SK-N-SH (cell line): ENCODE measurements around the gene ATIC. TPM values are rescaled to one million over a fixed set of nuclear protein-coding genes. Genes with fewer than 3 reads are reported as not detected.

ENCODE experiments used
- CTCF ChIA-PET: fragments of 300-600, 350-600 bp; formaldehyde crosslinking; extraction: SDS; loops from one replicate; lab custom pipeline; 2021; lab: Yijun Ruan, JAX
- POLR2A ChIA-PET: fragments of 350-600 bp; sonication (Branson Sonifier 250); formaldehyde crosslinking; extraction: SDS; loops from one replicate; lab custom pipeline; 2020; ENCODE audit warnings: antibody characterized with exemption, inconsistent platforms; lab: Yijun Ruan, JAX
- DNase-seq: peaks from one replicate; pipeline ENCODE4 v3.0.0; 2012
- H2AFZ ChIP-seq: fragments of 200-600 bp; sonication (generic); 2 replicates; pipeline ENCODE4 v1.8.1; 2016; ENCODE audit warnings: antibody characterized with exemption, mild to moderate bottlenecking, low read depth
- H3F3A ChIP-seq: fragments of 200-600 bp; sonication (generic); replicated peaks from 2 replicates; pipeline ENCODE3; 2016; ENCODE audit warnings: antibody characterized with exemption, mild to moderate bottlenecking; ENCODE audit not compliant: insufficient read depth
- H3K27ac ChIP-seq, 2 experiments: fragments of 200-500 bp in 1 of 2; fragments of 200-600 bp in 1 of 2; sonication (Bioruptor generic) in 1 of 2; sonication (generic), shearing (Covaris generic) in 1 of 2; 2 replicates each; pipeline versions ENCODE4 v1.5.1 to v1.6.1; 2014 to 2016; ENCODE audit warnings: low read depth in 2 of 2, inconsistent platforms in 1 of 2, low read length in 1 of 2, mild to moderate bottlenecking in 1 of 2, mixed read lengths in 1 of 2
- H3K27me3 ChIP-seq: fragments of 200-600 bp; sonication (generic), shearing (Covaris generic); 2 replicates; pipeline ENCODE4 v1.6.1; 2016; ENCODE audit warnings: mixed run types; ENCODE audit not compliant: insufficient read depth
- H3K36me3 ChIP-seq, 2 experiments: fragments of 200-500 bp in 1 of 2; fragments of 200-600 bp in 1 of 2; sonication (Bioruptor generic) in 1 of 2; sonication (generic) in 1 of 2; replicated peaks in 1 of 2; 2 replicates each; pipeline versions ENCODE3 to v1.5.1; 2014 to 2016; ENCODE audit warnings: low read length in 1 of 2, mild to moderate bottlenecking in 1 of 2; ENCODE audit not compliant: insufficient read depth in 2 of 2, control insufficient read depth in 1 of 2
- H3K4me1 ChIP-seq, 2 experiments: fragments of 200-500 bp in 1 of 2; fragments of 200-600 bp in 1 of 2; sonication (Bioruptor generic) in 1 of 2; sonication (generic), shearing (Covaris generic) in 1 of 2; 2 replicates each; pipeline versions ENCODE4 v1.5.1 to v1.6.1; 2014 to 2016; ENCODE audit warnings: low read depth in 1 of 2, low read length in 1 of 2, mixed run types in 1 of 2; ENCODE audit not compliant: insufficient read depth in 2 of 2, control insufficient read depth in 1 of 2
- H3K4me2 ChIP-seq: fragments of 200-600 bp; sonication (generic), shearing (Covaris generic); 2 replicates; pipeline ENCODE4 v1.6.1; 2017; ENCODE audit warnings: mixed run types
- H3K4me3 ChIP-seq, 2 experiments: fragments of 200-500 bp in 1 of 2; fragments of 200-600 bp in 1 of 2; sonication (Bioruptor generic) in 1 of 2; sonication (generic), shearing (Covaris generic) in 1 of 2; 2 replicates each; pipeline versions ENCODE4 v1.5.1 to v1.8.1; 2014 to 2016; ENCODE audit warnings: low read depth in 2 of 2, inconsistent platforms in 1 of 2, low read length in 1 of 2, mild to moderate bottlenecking in 1 of 2, mixed read lengths in 1 of 2, moderate library complexity in 1 of 2
- H3K79me2 ChIP-seq: fragments of 200-600 bp; sonication (generic); 2 replicates; pipeline ENCODE4 v1.8.1; 2017; ENCODE audit warnings: mild to moderate bottlenecking; ENCODE audit not compliant: insufficient read depth
- H3K9ac ChIP-seq: fragments of 200-600 bp; sonication (generic); 2 replicates; pipeline ENCODE4 v1.6.1; 2017; ENCODE audit warnings: mixed run types
- H3K9me2 ChIP-seq: fragments of 200-600 bp; sonication (generic); 2 replicates; pipeline ENCODE4 v1.6.1; 2017; ENCODE audit warnings: mixed run types
- H3K9me3 ChIP-seq: fragments of 200-600 bp; sonication (generic); 2 replicates; pipeline ENCODE4 v1.6.1; 2017; ENCODE audit warnings: mixed run types, mild to moderate bottlenecking, moderate library complexity
- H4K20me1 ChIP-seq: fragments of 200-600 bp; sonication (generic); 2 replicates; pipeline ENCODE4 v1.6.1; 2017; ENCODE audit warnings: mild to moderate bottlenecking, mixed run types; ENCODE audit not compliant: insufficient read depth
- ELF1 ChIP-seq: IDR thresholded peaks from 2 replicates; pipeline ENCODE4 v1.4.0; 2012
- EP300 ChIP-seq, 2 experiments: IDR thresholded peaks; 2 replicates each; pipeline versions ENCODE4 v1.4.0 to v1.6.1; 2012; ENCODE audit warnings: borderline replicate concordance in 1 of 2, low read depth in 1 of 2, low read length in 1 of 2
- FOSL2 ChIP-seq: IDR thresholded peaks from 2 replicates; pipeline ENCODE4 v1.4.0; 2012; ENCODE audit warnings: low read depth, mild to moderate bottlenecking, moderate library complexity, borderline replicate concordance
- GABPA ChIP-seq: IDR thresholded peaks from 2 replicates; pipeline ENCODE4 v1.4.0; 2012; ENCODE audit warnings: low read depth, mild to moderate bottlenecking
- GATA2 ChIP-seq: sonication (generic); formaldehyde crosslinking; IDR thresholded peaks from 2 replicates; pipeline ENCODE4 v1.5.0; 2020; ENCODE audit warnings: mild to moderate bottlenecking, missing genetic modification reagents
- JUND ChIP-seq: IDR thresholded peaks from 2 replicates; pipeline ENCODE4 v1.4.0; 2012
- RAD21 ChIP-seq: IDR thresholded peaks from 2 replicates; pipeline ENCODE4 v1.6.1; 2012; ENCODE audit warnings: mild to moderate bottlenecking, low read length
- RFX5 ChIP-seq: IDR thresholded peaks from 2 replicates; pipeline ENCODE4 v1.6.1; 2012; ENCODE audit warnings: mild to moderate bottlenecking, improper control_type of control experiment, low read length
- SIN3A ChIP-seq: IDR thresholded peaks from 2 replicates; pipeline ENCODE4 v1.6.1; 2012; ENCODE audit warnings: low read depth, mild to moderate bottlenecking, low read length, moderate library complexity, borderline replicate concordance
- TCF12 ChIP-seq: IDR thresholded peaks from 2 replicates; pipeline ENCODE4 v1.4.0; 2012
- YY1 ChIP-seq: IDR thresholded peaks from 2 replicates; pipeline ENCODE4 v1.4.0; 2012; ENCODE audit warnings: low read depth, mild to moderate bottlenecking
- WGBS: methylation state at CpG from one replicate; pipeline ENCODE4 v1.1.6; 2017; ENCODE audit warnings: low lambda C conversion rate; 5-methylcytosine and 5-hydroxymethylcytosine counted together
- polyA plus RNA-seq, 3 experiments: library from polyadenylated mRNA; depleted of rRNA; stranded (reverse); fragments of >200 nt; gene quantifications; 2 replicates each; pipeline ENCODE4 v1.2.3, GENCODE V29; 2012
- TF ChIP-seq, protein P1 (sequence below): IDR thresholded peaks from 2 replicates; pipeline ENCODE4 v1.4.0; 2012; ENCODE audit warnings: low read depth, borderline replicate concordance
- TF ChIP-seq, protein P2 (sequence below): IDR thresholded peaks from 2 replicates; pipeline ENCODE4 v1.6.1; 2012; ENCODE audit warnings: mild to moderate bottlenecking, low read depth, low read length, moderate library complexity
- TF ChIP-seq, protein P3 (sequence below): fragments of 150-350 bp; IDR thresholded peaks from 2 replicates; pipeline ENCODE4 v1.6.1; 2017; ENCODE audit warnings: antibody characterized with exemption, low read length, low read depth, borderline replicate concordance
- TF ChIP-seq, protein P4 (sequence below): IDR thresholded peaks from 2 replicates; pipeline ENCODE4 v1.4.0; 2012; ENCODE audit warnings: low read depth
- TF ChIP-seq, protein P5 (sequence below): IDR thresholded peaks from 2 replicates; pipeline ENCODE4 v1.4.0; 2012; ENCODE audit warnings: low read depth, borderline replicate concordance

Gene ATIC
- polyA plus RNA-seq, 1 of the 3 experiments (the other 2 are of a cell fraction), result 108 TPM

DNA sequence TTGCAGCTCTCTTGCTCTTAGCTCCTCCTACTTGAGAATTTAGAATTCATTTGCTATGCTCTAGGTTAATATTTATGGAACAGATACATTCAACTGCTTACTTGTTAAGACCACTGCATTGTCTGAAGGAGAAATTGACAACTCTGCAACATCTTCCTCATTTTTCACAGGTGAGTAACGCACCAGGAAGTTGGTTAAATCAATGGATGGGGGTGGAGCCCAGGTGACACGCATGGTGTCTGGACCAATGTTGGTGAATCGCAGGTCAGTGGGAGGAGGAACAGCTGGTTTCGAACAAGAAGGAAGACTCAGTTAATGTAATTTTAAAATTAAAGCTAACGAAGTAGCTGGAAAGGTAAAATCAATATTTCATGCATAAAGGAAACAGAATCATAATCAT is 79.7 kb downstream of the ATIC start:
- Histone ChIP-seq H3K9ac (no peak overlapping the region), H3K4me1 (no peaks in the 10 kb centered on the region), H3K9me2 (no peaks in the 10 kb centered on the region), H3F3A (peaks cover 94% of the 10 kb centered on the region), H3K36me3 (peaks cover 65 to 100% of the 10 kb centered on the region in 2 experiments), H4K20me1 (peaks cover 52% of the 10 kb centered on the region), H3K27ac (peak overlapping the region in 1 of 2 experiments; percentile 42; a peak in 1 of 4 replicates), H3K4me2 (no peak overlapping the region), H3K27me3 (no peaks in the 10 kb centered on the region), H3K79me2 (peaks cover 66% of the 10 kb centered on the region), H3K9me3 (no peaks in the 10 kb centered on the region), H3K4me3 (no peak overlapping the region), H2AFZ (no peak overlapping the region)
- CTCF ChIA-PET, result interaction anchor here (0.7 kb wide), 1 partner anchor 227 kb away, joined by 3 read pairs; no protein-coding TSS in a partner anchor
- DNase-seq, result no peak
- POLR2A ChIA-PET, result no interaction called here
- TF ChIP-seq TCF12 (no peak), GABPA (no peak), RAD21 (no peak), RFX5 (no peak), ELF1 (no peak), FOSL2 (no peak), GATA2 (CRISPR knock-in tag) (no peak), YY1 (no peak), EP300 (IDR thresholded peaks at IDR 0.05; ENCODE audit: borderline replicate concordance in 1 of 2, low read depth in 1 of 2, low read length in 1 of 2) (no peak), JUND (no peak)
- TF ChIP-seq, protein P1, sequence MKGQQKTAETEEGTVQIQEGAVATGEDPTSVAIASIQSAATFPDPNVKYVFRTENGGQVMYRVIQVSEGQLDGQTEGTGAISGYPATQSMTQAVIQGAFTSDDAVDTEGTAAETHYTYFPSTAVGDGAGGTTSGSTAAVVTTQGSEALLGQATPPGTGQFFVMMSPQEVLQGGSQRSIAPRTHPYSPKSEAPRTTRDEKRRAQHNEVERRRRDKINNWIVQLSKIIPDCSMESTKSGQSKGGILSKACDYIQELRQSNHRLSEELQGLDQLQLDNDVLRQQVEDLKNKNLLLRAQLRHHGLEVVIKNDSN, result no peak
- TF ChIP-seq, protein P2, sequence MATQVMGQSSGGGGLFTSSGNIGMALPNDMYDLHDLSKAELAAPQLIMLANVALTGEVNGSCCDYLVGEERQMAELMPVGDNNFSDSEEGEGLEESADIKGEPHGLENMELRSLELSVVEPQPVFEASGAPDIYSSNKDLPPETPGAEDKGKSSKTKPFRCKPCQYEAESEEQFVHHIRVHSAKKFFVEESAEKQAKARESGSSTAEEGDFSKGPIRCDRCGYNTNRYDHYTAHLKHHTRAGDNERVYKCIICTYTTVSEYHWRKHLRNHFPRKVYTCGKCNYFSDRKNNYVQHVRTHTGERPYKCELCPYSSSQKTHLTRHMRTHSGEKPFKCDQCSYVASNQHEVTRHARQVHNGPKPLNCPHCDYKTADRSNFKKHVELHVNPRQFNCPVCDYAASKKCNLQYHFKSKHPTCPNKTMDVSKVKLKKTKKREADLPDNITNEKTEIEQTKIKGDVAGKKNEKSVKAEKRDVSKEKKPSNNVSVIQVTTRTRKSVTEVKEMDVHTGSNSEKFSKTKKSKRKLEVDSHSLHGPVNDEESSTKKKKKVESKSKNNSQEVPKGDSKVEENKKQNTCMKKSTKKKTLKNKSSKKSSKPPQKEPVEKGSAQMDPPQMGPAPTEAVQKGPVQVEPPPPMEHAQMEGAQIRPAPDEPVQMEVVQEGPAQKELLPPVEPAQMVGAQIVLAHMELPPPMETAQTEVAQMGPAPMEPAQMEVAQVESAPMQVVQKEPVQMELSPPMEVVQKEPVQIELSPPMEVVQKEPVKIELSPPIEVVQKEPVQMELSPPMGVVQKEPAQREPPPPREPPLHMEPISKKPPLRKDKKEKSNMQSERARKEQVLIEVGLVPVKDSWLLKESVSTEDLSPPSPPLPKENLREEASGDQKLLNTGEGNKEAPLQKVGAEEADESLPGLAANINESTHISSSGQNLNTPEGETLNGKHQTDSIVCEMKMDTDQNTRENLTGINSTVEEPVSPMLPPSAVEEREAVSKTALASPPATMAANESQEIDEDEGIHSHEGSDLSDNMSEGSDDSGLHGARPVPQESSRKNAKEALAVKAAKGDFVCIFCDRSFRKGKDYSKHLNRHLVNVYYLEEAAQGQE, result no peak
- TF ChIP-seq, protein P3, sequence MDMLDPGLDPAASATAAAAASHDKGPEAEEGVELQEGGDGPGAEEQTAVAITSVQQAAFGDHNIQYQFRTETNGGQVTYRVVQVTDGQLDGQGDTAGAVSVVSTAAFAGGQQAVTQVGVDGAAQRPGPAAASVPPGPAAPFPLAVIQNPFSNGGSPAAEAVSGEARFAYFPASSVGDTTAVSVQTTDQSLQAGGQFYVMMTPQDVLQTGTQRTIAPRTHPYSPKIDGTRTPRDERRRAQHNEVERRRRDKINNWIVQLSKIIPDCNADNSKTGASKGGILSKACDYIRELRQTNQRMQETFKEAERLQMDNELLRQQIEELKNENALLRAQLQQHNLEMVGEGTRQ, result no peak
- WGBS, result 95% methylated on average over 5 of the region's 5 CpGs

DNA sequence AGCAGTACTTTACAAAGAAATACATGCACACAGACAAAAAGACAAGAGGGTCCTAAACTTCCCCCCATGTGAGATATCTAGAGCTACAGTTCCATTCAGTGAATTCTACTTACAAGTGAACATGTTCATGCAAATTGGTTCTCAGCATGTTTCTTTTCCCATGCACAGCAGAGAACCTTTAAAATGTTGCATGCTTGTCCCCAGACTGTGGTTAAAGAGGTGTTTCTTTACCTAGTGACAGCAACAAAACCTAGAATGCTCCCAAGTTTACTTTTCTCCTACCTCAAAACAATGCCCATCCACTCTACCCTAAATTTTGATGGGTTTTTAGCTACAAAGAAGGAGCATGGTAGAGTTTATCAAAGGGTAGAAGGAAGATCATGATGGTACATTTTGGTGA is 80.3 kb downstream of the ATIC start:
- peak overlapping the region in 1 of 2 experiments; percentile 42; a peak in 2 of 4 replicates for H3K27ac ChIP-seq

More for the DNA sequence above, 80.3 kb downstream of the ATIC start:
- no peak for DNase-seq
- Histone ChIP-seq H3F3A (peaks cover 93% of the 10 kb centered on the region), H3K27me3 (no peaks in the 10 kb centered on the region), H3K36me3 (peaks cover 63 to 99% of the 10 kb centered on the region in 2 experiments), H3K9me2 (no peaks in the 10 kb centered on the region), H3K4me2 (no peak overlapping the region), H3K4me3 (no peak overlapping the region), H3K79me2 (peaks cover 64% of the 10 kb centered on the region), H3K4me1 (no peaks in the 10 kb centered on the region), H3K9me3 (no peaks in the 10 kb centered on the region), H4K20me1 (peaks cover 49% of the 10 kb centered on the region), H2AFZ (no peak overlapping the region), H3K9ac (no peak overlapping the region)
- ChIA-PET POLR2A (no interaction called here), CTCF (no interaction called here)
- TF ChIP-seq, protein P4, sequence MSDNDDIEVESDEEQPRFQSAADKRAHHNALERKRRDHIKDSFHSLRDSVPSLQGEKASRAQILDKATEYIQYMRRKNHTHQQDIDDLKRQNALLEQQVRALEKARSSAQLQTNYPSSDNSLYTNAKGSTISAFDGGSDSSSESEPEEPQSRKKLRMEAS, result no peak
- TF ChIP-seq, protein P5, sequence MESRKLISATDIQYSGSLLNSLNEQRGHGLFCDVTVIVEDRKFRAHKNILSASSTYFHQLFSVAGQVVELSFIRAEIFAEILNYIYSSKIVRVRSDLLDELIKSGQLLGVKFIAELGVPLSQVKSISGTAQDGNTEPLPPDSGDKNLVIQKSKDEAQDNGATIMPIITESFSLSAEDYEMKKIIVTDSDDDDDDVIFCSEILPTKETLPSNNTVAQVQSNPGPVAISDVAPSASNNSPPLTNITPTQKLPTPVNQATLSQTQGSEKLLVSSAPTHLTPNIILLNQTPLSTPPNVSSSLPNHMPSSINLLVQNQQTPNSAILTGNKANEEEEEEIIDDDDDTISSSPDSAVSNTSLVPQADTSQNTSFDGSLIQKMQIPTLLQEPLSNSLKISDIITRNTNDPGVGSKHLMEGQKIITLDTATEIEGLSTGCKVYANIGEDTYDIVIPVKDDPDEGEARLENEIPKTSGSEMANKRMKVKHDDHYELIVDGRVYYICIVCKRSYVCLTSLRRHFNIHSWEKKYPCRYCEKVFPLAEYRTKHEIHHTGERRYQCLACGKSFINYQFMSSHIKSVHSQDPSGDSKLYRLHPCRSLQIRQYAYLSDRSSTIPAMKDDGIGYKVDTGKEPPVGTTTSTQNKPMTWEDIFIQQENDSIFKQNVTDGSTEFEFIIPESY, result no peak
- TF ChIP-seq ELF1, result no peak
- no peak for TF ChIP-seq TCF12
- no peak for TF ChIP-seq GATA2 (CRISPR knock-in tag)
- no peak for TF ChIP-seq SIN3A
